Activated CD4-positive, alpha-beta T cell treated with anti-CD3 and anti-CD28 coated beads for 36 hours (primary cell): ENCODE results near the gene KEL. TPM values are rescaled to one million over a fixed set of nuclear protein-coding genes. Genes with fewer than 3 reads are reported as not detected.

Experiments used
- ATAC-seq: fragments of 200-7000 bp; cut with Tn5 transposase; one replicate; pipeline ENCODE4 v1.10.0; 2021; ENCODE audit warnings: mild to moderate bottlenecking, moderate library complexity
- CTCF ChIA-PET: fragments of 350-600 bp; sonication (Branson Sonifier 250); formaldehyde crosslinking; loops from one replicate; lab custom pipeline; 2021; ENCODE audit warnings: antibody characterized with exemption; lab: Charles Lee
- POLR2A ChIA-PET: fragments of 350-600 bp; sonication (Branson Sonifier 250); formaldehyde crosslinking; loops from one replicate; lab custom pipeline; 2021; ENCODE audit warnings: antibody characterized with exemption, inconsistent platforms; lab: Charles Lee
- DNase-seq: peaks from one replicate; pipeline ENCODE4 v3.0.0-alpha.2; 2020
- H3K27ac Mint-ChIP-seq: one replicate; pipeline ENCODE4 v1.8.0; 2021; ENCODE audit warnings: mixed read lengths
- H3K27me3 Mint-ChIP-seq: one replicate; pipeline ENCODE4 v1.8.0; 2021; ENCODE audit warnings: mixed read lengths
- H3K36me3 Mint-ChIP-seq: one replicate; pipeline ENCODE4 v1.8.0; 2021; ENCODE audit warnings: low read depth, mixed read lengths
- H3K4me1 Mint-ChIP-seq: one replicate; pipeline ENCODE4 v1.8.0; 2021; ENCODE audit warnings: mixed read lengths
- H3K4me3 Mint-ChIP-seq: one replicate; pipeline ENCODE4 v1.8.0; 2021; ENCODE audit warnings: mild to moderate bottlenecking, moderate library complexity, mixed read lengths
- H3K9me3 Mint-ChIP-seq: one replicate; pipeline ENCODE4 v1.8.0; 2021; ENCODE audit warnings: low read depth, mixed read lengths
- intact Hi-C, 2 experiments: fragments of 100-400 bp; cut with DNase I in 1 of 2; cut with micrococcal nuclease in 1 of 2; formaldehyde crosslinking; loops; one replicate each; pipeline versions ENCODE4 v1.14.2 to v1.15.1; 2022 to 2024; cut with DNase I, micrococcal nuclease
- total RNA-seq, 2 experiments: library from RNA; stranded (reverse); gene quantifications; one replicate each; pipeline ENCODE4 v1.2.3, GENCODE V29; 2021

The KEL gene
- total RNA-seq, 2 experiments from 2014 or later: 0.32 to 0.44 TPM

DNA sequence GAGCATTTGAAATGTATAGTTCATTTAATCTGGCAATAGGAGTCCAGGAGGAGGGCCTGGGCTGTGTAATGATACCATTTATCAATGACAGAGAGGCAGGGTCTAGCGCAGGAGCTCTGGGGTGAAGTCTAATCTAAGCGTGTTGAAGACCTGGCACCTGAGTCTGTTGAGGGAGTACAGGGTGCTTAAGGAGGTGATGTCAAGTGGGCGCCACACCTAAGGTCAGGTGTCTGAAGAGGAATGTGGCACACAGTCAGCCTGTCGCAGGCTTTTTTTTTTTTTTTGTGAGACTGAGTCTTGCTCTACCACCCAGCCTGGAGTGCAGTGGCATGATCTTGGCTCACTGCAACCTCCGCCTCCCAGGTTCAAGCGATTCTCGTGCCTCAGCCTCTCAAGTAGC, 20.6 kb downstream of the KEL start:
- ATAC-seq (no peak), DNase-seq (no peak)
- Mint-ChIP-seq H3K4me3 (no peak overlapping the region), H3K36me3 (no peaks in the 10 kb centered on the region), H3K9me3 (no peaks in the 10 kb centered on the region), H3K27ac (no peak overlapping the region), H3K4me1 (no peaks in the 10 kb centered on the region), H3K27me3 (no peaks in the 10 kb centered on the region)
- CTCF ChIA-PET: interaction anchor here (0.6 kb wide), 1 partner anchor 502 kb away, joined by 3 read pairs; no protein-coding TSS in a partner anchor
- POLR2A ChIA-PET: no interaction called here
- intact Hi-C loops: no loop called here

DNA sequence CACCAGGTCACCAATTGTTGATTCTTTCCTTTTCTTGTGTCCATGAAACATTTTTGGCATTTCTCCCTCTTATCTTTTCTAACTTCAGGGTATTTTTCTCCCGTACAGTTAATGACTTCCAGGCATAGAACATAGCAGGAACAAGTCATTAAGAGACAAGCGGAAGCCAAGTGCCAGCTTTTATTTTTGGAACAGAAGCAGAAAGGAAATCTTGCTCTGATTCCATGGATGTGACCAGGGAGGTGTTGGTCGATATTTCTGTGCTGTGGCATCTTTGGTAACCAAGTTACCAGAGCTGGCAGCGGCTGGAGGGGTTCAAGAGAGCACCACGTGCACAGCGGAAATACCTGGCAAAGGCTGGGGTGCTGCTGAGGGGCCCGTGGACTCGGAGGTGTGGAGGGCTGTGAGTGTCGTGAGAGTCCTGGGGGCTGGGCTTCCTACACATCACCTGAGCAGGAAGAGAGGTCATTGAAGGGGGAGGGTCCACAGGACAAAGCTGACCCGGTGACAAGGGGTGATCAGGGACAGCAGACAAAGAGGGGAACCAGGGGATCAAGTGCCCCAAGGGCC, 21.1 kb downstream of the KEL start:
- no peak for ATAC-seq
- ChIA-PET CTCF (interaction anchor here (0.6 kb wide), 1 partner anchor 501 kb away, joined by 3 read pairs; no protein-coding TSS in a partner anchor), POLR2A (no interaction called here)
- intact Hi-C loops: no loop called here
- H3K27me3 Mint-ChIP-seq: no peaks in the 10 kb centered on the region
- no peaks in the 10 kb centered on the region for H3K4me1 Mint-ChIP-seq
- no peaks in the 10 kb centered on the region for H3K9me3 Mint-ChIP-seq
- DNase-seq: no peak
- H3K4me3 Mint-ChIP-seq: no peak overlapping the region
- H3K36me3 Mint-ChIP-seq: no peaks in the 10 kb centered on the region
- no peak overlapping the region for H3K27ac Mint-ChIP-seq

DNA sequence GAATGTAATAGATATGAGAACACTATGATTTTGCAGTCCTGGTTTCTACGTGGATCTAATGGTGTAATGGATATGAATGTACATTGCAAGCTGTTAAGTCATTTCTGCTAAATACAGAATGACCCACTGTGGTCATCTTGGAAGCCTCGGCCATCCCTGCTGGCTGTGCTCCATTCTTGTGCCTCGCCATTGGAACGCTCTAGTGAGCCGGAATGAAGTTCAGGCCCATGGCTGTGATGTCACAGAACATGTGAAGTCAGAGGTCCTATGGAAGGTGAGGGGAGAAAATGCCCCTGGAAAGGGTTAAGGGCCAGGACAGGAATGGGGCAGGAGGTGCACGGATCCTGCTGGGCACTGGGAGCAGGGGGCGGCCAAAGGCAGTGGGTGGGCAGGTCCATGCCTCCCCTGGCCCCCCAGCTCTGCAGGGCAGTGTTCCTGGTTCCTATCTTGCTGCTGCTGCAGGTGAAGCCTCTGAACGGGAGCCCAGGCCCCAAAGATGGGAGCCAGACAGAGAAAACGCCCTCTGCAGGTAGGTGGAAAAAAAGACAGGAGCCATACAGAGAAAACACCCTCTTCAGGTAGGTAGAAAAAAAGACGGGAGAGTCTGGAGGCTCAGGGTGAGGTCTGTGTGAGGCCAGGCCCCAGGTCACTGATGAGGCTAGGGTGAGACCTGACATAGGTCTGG, 22.8 kb downstream of the KEL start, which contains the start of gene LLCFC1:
Gene LLCFC1 (plus strand): TSS at position 259 of the 685 bp plus-strand sequence. CDS start 138 bp downstream, at position 397.
- ATAC-seq: peak; percentile 30
- intact Hi-C loops: loop anchor here in 1 of 2 experiments (1.0 kb wide), 1 partner anchor 86 kb away; no protein-coding TSS in a partner anchor
- peak; percentile 24 for DNase-seq
- H3K9me3 Mint-ChIP-seq: no peaks in the 10 kb centered on the region
- H3K27me3 Mint-ChIP-seq: no peaks in the 10 kb centered on the region
- ChIA-PET POLR2A (no interaction called here), CTCF (interaction anchor here (0.6 to 0.7 kb wide), 2 partner anchors 21 to 60 kb away, joined by 3 to 4 read pairs; no protein-coding TSS in a partner anchor)
- H3K4me3 Mint-ChIP-seq: no peak within 1 kb of the TSS
- H3K27ac Mint-ChIP-seq: no peak within 1 kb of the TSS
- no peaks in the 10 kb centered on the region for H3K36me3 Mint-ChIP-seq
- no peaks in the 10 kb centered on the region for H3K4me1 Mint-ChIP-seq

DNA sequence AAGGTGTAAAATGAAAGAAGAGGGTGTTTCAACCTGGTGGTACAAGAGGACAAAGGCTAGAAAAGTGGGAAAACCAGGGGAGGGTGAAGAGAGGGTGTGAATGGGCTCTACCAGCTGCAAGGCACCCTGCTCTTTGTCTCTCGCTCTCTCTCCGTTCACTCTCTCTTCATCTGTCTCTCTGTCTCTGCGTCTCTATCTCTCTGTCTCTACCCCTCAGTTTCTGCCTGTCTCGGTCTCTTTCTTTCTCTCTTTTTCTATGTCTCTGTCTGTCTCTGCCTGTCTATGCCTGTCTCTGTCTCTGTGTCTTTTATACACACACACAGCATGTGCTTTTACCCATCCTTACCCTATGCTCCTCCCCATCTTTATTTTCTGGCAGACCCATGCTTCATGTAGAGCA, 23.6 kb downstream of the KEL start:
- Mint-ChIP-seq H3K36me3 (no peaks in the 10 kb centered on the region), H3K4me3 (no peak overlapping the region), H3K27ac (no peak overlapping the region), H3K27me3 (no peaks in the 10 kb centered on the region), H3K4me1 (no peaks in the 10 kb centered on the region), H3K9me3 (no peaks in the 10 kb centered on the region)
- POLR2A ChIA-PET: no interaction called here
- no peak for DNase-seq
- ATAC-seq: no peak
- CTCF ChIA-PET: interaction anchor here (0.7 kb wide), 1 partner anchor 59 kb away, joined by 3 read pairs; no protein-coding TSS in a partner anchor
- intact Hi-C loops: loop anchor here in 1 of 2 experiments (1.0 kb wide), 1 partner anchor 85 kb away; no protein-coding TSS in a partner anchor

DNA sequence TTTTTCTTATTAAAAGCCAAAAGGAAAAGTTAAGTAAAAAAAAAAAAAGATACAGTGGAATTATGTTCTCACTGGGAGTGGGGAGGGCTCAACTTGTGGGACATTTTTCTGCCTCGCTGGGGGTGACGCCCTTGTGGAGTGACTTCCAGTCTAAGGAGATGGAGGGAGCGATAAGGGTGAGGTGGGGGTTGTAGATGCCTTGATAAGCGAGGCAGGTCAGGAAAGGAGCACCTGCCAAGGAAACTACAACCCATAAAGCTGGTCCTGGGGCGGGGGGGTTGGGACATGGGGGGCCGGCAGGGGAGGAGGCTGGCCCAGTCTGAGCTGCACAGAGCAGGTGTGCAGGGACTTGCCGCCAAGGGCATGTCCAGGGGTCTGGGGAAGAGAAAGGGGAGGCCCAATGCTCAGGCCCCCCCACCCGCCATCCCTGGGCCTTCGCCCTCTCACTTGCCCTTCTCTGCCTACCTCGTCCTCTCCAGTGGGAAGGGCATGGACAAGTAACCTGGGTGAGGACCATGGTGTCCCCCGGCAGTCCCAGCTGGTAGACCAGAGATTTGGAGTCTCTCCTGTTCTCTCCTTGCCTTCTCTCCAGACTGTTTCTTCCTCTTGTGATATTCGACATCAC, 26.1 kb downstream of the KEL start:
- ChIA-PET CTCF (interaction anchor here (0.6 kb wide), 1 partner anchor 304 kb away, joined by 4 read pairs; no protein-coding TSS in a partner anchor), POLR2A (no interaction called here)
- H3K9me3 Mint-ChIP-seq: no peaks in the 10 kb centered on the region
- intact Hi-C loops: no loop called here
- H3K27me3 Mint-ChIP-seq: peaks cover 3% of the 10 kb centered on the region
- ATAC-seq: no peak
- no peak for DNase-seq
- no peak overlapping the region for H3K27ac Mint-ChIP-seq
- H3K4me3 Mint-ChIP-seq: no peak overlapping the region
- H3K4me1 Mint-ChIP-seq: no peaks in the 10 kb centered on the region
- no peaks in the 10 kb centered on the region for H3K36me3 Mint-ChIP-seq

DNA sequence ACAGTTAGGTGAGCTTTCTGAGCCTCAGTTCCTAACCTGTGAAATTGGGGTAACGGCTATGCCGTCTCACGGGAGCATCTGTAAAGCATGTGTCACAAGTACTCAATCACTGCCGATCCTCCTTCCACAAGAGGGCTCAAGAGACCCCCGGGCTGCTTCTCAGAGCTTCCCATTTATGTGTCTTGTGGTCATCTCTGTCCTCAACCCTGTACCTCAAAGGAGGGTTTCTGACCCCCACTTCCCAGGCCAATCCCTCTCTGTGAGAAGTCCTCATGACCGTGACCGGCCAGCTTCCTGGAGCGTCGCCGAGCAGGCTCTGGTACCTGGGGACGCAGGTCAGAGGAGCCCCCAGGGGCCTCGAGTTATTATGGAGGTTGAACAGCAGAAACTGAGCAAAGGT, 28.1 kb downstream of the KEL start:
- Mint-ChIP-seq H3K27me3 (peaks cover 3% of the 10 kb centered on the region), H3K36me3 (no peaks in the 10 kb centered on the region), H3K4me1 (no peaks in the 10 kb centered on the region), H3K4me3 (no peak overlapping the region), H3K9me3 (no peaks in the 10 kb centered on the region), H3K27ac (no peak overlapping the region)
- CTCF ChIA-PET: interaction anchor here (0.6 to 0.7 kb wide), 2 partner anchors 36 to 71 kb away, joined by 3 read pairs; no protein-coding TSS in a partner anchor
- POLR2A ChIA-PET: no interaction called here
- intact Hi-C loops: no loop called here
- no peak for DNase-seq
- no peak for ATAC-seq

DNA sequence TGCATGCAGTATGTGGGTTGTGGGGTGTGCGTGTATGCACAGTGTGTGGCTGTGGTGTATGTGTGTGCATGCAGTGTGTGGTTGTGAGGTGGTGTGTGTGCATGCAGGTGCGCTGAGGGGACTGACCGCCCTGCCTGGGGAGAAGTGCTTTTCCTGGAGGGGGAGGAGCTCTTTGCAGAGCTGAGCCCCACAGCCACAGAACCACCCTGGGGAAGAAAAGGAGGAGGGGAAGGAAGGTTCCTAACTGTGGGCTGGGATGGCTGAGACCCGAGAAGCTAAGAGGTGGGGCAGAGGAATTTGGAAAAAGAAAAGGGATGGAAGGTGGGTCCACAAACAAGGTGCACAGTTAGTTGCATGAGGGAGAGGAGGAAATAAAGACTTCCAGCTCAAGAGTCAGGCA, 28.5 kb downstream of the KEL start, which contains the start of gene TRPV5:
Gene TRPV5 (minus strand): TSS at position 123 of the 400 bp plus-strand sequence. CDS start 287 bp downstream, outside the sequence.
- H3K4me1 Mint-ChIP-seq: no peaks in the 10 kb centered on the region
- DNase-seq (no peak), ATAC-seq (no peak)
- ChIA-PET CTCF (interaction anchor here (0.6 to 0.7 kb wide), 2 partner anchors 15 to 36 kb away, joined by 3 read pairs; no protein-coding TSS in a partner anchor), POLR2A (no interaction called here)
- no peaks in the 10 kb centered on the region for H3K36me3 Mint-ChIP-seq
- H3K27ac Mint-ChIP-seq: no peak within 1 kb of the TSS
- intact Hi-C loops: no loop called here
- peaks cover 3% of the 10 kb centered on the region for H3K27me3 Mint-ChIP-seq
- H3K9me3 Mint-ChIP-seq: no peaks in the 10 kb centered on the region
- H3K4me3 Mint-ChIP-seq: no peak within 1 kb of the TSS

DNA sequence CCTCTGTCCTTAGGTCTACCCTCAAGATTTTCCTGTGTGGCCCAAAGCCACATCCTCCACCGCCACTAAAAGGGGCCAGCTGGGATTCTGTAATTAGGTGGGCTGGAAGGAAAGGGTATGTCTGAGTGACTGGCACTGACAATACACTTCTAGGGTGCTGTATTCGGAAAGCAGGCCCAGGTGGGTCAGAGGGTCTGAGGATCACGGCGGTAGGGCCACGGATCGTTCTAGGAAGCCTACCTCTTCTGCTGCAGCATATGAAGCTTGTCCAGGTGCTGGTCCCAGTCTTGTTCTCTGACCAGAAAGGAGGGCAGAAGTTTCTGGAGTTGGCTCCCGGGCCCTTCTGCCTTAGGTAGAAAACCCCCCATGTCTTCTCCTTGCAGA, 29.1 kb downstream of the KEL start:
- Mint-ChIP-seq H3K4me1 (no peaks in the 10 kb centered on the region), H3K27ac (no peak overlapping the region), H3K27me3 (peaks cover 3% of the 10 kb centered on the region), H3K36me3 (no peaks in the 10 kb centered on the region), H3K9me3 (no peaks in the 10 kb centered on the region), H3K4me3 (no peak overlapping the region)
- POLR2A ChIA-PET: no interaction called here
- ATAC-seq (no peak), DNase-seq (no peak)
- CTCF ChIA-PET: interaction anchor here (0.6 kb wide), 1 partner anchor 15 kb away, joined by 3 read pairs; no protein-coding TSS in a partner anchor
- intact Hi-C loops: no loop called here

DNA sequence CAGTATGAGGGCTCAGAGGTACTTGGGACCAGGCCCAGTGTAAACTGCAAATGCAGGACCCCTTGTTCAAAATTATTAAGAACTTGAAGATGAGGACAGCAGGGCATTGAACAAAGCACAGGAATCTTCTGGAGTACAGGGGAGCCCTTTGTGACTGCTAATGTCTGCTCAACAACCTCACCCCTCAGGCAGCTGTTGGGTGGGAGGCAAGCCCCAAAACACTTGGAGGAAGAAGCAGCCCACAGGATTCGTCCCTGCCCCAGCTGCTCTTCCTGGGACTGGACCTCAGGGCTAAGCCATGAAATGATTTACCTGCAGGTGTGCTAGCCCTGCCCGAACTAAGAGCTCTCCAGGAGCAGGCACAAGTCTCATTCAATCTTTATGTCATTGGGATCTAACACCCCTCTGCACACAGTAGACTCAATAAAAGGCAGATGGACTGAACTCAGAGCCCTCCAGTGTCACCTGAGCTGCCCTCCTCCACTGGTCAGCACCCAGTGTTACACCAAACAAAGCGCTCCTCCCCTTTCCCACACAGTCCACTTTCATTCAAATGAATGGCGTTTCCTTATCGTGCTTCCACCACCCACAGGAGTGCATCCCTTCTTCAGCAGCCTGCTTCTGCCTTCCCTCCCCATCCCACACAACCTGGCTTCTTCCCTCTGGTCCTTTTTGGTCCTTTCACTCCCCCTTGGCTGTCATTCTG, 29.6 kb downstream of the KEL start:
- ChIA-PET CTCF (interaction anchor here (0.6 kb wide), 1 partner anchor 63 kb away, joined by 4 read pairs; no protein-coding TSS in a partner anchor), POLR2A (no interaction called here)
- no peaks in the 10 kb centered on the region for H3K9me3 Mint-ChIP-seq
- no peak overlapping the region for H3K27ac Mint-ChIP-seq
- H3K4me1 Mint-ChIP-seq: no peaks in the 10 kb centered on the region
- intact Hi-C loops: no loop called here
- no peaks in the 10 kb centered on the region for H3K36me3 Mint-ChIP-seq
- H3K27me3 Mint-ChIP-seq: peaks cover 3% of the 10 kb centered on the region
- DNase-seq (no peak), ATAC-seq (no peak)
- no peak overlapping the region for H3K4me3 Mint-ChIP-seq

DNA sequence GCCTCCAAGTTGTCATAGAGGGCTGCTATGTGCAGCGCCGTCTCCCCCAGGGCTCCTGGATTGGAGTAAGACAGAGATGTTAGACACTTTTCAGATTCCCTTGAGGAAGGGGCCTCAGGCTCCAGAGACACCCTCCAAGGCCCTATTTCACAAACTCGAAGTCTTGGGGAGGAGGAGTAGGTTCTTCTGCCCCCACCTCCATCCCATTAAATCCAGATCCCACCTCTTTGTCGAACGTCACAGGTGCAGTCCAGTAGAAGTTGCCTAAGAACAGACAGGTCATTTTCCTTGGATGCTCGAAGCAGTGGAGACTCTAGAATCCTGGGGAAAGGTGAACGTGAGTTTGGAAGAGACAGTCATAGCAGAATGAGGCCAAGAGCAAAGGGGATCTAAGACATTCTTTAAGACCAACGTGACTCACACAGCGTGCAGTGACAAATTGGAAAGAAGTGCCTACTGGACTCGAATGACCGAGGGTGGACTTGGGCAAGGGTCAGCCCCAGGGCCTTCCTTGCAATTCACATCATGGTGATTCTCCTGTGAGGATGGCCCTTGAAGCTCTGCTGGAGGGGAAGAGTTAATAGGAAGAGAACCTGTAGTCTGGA, 31.9 kb downstream of the KEL start:
- Mint-ChIP-seq H3K4me1 (no peaks in the 10 kb centered on the region), H3K36me3 (no peaks in the 10 kb centered on the region), H3K4me3 (no peak overlapping the region), H3K27me3 (peaks cover 3% of the 10 kb centered on the region), H3K27ac (no peak overlapping the region), H3K9me3 (no peaks in the 10 kb centered on the region)
- ChIA-PET POLR2A (no interaction called here), CTCF (no interaction called here)
- intact Hi-C loops: no loop called here
- no peak for ATAC-seq
- no peak for DNase-seq
